Omental fat pad (tissue), 4 donors: ENCODE measurements around the gene POLR2M. TPM values are rescaled to one million over a fixed set of nuclear protein-coding genes. Genes with fewer than 3 reads are reported as not detected.
A peak's percentile ranks its signal among the peaks of the same experiment; 100 is the strongest.

Source experiments
- ATAC-seq: fragments of 150-250 bp; one replicate; pipeline ENCODE4 v1.9.1; 2016; ENCODE audit warnings: mild to moderate bottlenecking, moderate library complexity; ENCODE audit not compliant: low FRiP score
- DNase-seq: peaks from one replicate; pipeline ENCODE4 v3.0.0-alpha.2; 2019; ENCODE audit warnings: low spot score
- total RNA-seq, 4 donors: library from RNA; depleted of rRNA; stranded (reverse); fragments of >200 nt; gene quantifications; one replicate each; pipeline ENCODE4 v1.1.0, GENCODE V29; 2016
- TF ChIP-seq, protein P1 (sequence below), 3 donors: fragments of 450-650 bp; IDR thresholded peaks; one replicate each; pipeline ENCODE4 v1.5.1; 2016 to 2017; ENCODE audit warnings: antibody characterized with exemption in 3 of 3, mild to moderate bottlenecking in 3 of 3, moderate library complexity in 2 of 3

The POLR2M gene
- total RNA-seq, 4 donors from 2014 or later: 60.4 to 186 (median 90.5) TPM

DNA sequence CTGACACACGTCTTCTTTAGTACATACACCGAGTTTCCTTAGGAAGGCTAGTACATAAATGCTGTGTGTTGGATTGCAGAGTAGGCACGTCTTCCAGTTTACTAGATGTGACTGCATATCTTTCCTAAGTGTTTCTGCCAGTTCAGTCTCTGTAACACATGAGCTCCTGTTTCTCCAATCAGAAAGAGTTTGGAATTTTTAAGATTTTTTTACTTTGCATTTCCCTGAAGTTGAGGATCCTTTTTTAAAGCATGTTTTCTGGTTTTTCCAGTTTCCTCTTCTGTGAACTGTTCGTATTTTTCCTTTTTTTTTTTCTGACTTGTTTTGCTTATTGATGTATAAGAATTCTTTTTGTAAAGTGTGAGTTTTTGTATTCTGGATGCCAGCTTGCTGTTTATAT lies 7.5 kb upstream of the POLR2M start:
- TF ChIP-seq, protein P1, sequence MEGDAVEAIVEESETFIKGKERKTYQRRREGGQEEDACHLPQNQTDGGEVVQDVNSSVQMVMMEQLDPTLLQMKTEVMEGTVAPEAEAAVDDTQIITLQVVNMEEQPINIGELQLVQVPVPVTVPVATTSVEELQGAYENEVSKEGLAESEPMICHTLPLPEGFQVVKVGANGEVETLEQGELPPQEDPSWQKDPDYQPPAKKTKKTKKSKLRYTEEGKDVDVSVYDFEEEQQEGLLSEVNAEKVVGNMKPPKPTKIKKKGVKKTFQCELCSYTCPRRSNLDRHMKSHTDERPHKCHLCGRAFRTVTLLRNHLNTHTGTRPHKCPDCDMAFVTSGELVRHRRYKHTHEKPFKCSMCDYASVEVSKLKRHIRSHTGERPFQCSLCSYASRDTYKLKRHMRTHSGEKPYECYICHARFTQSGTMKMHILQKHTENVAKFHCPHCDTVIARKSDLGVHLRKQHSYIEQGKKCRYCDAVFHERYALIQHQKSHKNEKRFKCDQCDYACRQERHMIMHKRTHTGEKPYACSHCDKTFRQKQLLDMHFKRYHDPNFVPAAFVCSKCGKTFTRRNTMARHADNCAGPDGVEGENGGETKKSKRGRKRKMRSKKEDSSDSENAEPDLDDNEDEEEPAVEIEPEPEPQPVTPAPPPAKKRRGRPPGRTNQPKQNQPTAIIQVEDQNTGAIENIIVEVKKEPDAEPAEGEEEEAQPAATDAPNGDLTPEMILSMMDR (IDR thresholded peaks at IDR 0.05): no peak
- ATAC-seq (no peak), DNase-seq (no peak)

DNA sequence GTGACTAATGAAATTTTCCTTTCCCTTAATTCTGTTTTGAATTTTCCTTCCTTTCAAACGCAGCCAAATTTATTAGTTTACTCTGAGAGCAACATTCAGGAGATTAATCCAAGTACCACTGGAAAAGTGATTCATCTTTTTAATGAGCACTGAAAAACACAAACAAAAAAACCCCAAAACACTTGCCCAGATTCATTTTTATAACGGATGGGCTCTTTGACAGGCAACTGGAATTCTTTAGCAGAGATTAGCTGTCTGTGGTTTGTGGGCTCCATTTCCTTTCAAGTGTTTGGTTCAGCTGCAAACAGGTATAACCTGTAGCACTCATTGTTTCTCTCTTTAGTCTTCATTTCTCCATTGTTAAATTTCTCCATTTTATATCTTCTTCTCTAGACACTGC lies 3.1 kb upstream of the POLR2M start:
- DNase-seq (no peak), ATAC-seq (no peak)
- TF ChIP-seq, protein P1 (IDR thresholded peaks at IDR 0.05): no peak

DNA sequence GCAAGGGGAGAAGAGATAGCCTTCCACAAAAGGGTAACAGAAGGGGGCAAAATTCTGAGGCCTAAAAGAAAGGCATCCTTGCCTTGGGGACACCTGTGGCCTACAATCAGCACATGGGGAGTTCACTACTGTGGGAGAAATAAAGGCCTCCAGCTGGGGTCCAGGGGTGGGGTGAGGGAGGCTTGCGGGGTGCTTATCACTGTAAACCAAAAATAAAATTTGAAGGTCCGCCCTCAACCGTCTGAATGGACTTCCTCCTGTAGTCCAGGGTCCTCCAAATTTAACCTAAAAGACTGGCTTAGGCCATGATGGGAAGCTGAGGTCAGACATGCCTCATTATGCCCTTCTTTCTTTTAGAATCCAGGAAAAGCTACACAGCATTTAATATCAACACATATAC lies 2.1 kb upstream of the POLR2M start:
- ATAC-seq: no peak
- TF ChIP-seq, protein P1 (IDR thresholded peaks at IDR 0.05): no peak
- no peak for DNase-seq

DNA sequence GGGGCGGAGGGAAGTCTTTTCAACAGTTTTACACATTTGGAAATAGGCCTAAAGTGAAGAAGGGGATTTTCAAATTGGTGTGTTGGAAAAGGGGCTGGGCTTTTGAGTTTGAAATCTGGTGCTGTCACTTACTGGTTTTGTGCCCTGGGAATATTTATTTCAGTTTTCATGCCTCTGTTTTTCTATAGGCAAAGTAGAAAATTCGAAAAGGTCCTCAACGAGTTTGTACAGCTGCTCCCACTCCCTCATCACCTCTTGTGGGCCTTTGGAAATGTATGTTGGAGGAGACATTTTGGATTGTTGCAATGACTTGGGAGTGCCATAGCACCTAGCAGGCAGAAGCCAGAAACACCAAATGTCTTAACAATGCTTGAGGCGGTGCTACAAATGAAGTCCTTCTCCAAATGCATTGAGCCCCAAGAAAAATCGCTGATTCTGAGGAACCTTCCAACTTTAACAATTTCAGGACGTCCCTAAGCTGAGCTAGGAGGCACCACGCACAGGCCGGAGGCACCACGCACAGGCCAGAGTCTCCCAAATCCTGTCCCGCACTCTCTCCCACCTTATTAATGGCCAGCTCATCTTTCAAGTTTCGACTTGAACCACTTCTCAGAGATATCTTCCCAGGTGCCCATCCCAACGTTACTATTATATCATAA lies 639 bp upstream of the POLR2M start:
- TF ChIP-seq, protein P1 (IDR thresholded peaks at IDR 0.05): no peak
- ATAC-seq (peak; percentile 8), DNase-seq (no peak)

DNA sequence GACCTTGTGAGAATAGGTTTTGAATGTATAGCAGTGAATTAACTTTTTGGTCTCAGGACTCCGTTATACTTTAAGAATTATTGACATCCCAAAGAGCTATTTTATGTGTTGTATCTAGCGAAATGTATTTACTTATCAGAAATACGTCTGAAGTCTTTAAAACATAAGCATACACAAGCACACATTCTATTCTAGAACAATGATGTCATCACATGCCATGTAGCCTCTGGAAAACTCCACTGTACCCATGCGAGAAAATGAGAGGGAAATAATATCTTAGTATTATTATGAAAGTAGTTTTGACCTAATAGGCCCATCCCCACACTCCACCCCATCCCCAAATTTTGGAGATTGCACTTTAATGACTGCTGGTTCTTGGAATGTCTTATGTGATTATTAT lies 1.5 kb downstream of the POLR2M start:
- TF ChIP-seq, protein P1 (IDR thresholded peaks at IDR 0.05): no peak
- no peak for DNase-seq
- ATAC-seq: no peak

DNA sequence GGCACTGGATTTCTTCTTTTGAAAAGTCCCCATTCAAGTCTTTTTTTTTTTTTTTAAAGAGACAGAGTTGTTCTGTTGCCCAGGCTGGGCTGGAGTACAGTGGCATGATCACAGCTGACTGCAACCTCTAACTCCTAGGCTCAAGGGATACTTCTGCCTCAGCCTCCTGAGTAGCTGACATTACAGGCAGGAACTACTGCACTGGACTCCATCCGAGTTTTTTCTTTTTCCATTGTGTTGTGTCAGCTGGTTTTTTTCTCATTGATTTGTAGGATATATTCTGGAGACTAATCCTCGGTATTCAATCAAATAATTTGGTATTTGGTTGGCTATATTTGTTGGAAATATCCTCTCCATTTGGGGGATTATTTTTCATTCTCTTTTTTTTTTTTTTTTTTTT lies 11.8 kb downstream of the POLR2M start:
- DNase-seq (no peak), ATAC-seq (no peak)
- TF ChIP-seq, protein P1 (IDR thresholded peaks at IDR 0.05): no peak

DNA sequence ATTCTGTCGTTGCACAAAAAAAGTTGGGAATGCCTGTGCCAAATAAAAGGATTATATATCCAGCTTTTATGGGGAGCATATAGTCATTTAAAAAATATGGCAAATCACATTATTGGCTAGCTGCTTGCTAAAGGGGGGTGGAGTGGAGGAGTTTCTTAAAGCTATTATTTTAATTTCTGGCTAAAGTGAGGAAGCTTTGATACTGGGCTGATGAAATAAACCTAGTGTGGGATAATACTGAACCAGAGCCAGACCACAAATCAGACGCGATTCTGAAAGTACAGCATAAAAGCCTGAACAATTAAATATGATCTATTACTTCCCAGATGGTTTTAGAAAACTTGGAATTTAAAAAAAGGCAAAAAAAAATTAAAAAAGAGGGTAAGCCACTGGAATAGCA lies 14.4 kb downstream of the POLR2M start:
- ATAC-seq: no peak
- TF ChIP-seq, protein P1 (IDR thresholded peaks at IDR 0.05): no peak
- no peak for DNase-seq
